NCI-H524 (cell line): ENCODE measurements around the gene DSC1.

Source experiments
- DNase-seq, 2 experiments: peaks; one replicate each; lab custom pipeline; 2025; lab: John Stamatoyannopoulos, UW

The DSC1 gene

GRCh38 chr18:31103423-31103822 lies 59.2 kb downstream of the DSC1 start:
- DNase-seq = no peak

- no peak for DNase-seq
Measured at GRCh38 chr18:31102941-31103340, 59.7 kb downstream of the DSC1 start.

- DNase-seq = peak in 1 of 2 experiments; percentile 44
Measured at GRCh38 chr18:31102025-31102684, 60.5 kb downstream of the DSC1 start, which contains the start of gene DSC2. Gene DSC2, minus strand, starts transcription at chr18:31102421. Its CDS starts 450 bp downstream, at chr18:31101971.

GRCh38 chr18:31101183-31102024 lies 61.3 kb downstream of the DSC1 start:
- DNase-seq = peak in 1 of 2 experiments; percentile 43

- DNase-seq = peak in 1 of 2 experiments; percentile 54
Measured at GRCh38 chr18:31100436-31101182, 62.0 kb downstream of the DSC1 start.

GRCh38 chr18:31099450-31100230 lies 63.0 kb downstream of the DSC1 start:
- no peak for DNase-seq

GRCh38 chr18:31098878-31099277 lies 63.8 kb downstream of the DSC1 start:
- no peak for DNase-seq

- no peak for DNase-seq
Measured at GRCh38 chr18:31097666-31098065, 65.0 kb downstream of the DSC1 start.

GRCh38 chr18:31093880-31094279 lies 68.8 kb downstream of the DSC1 start:
- no peak for DNase-seq

- DNase-seq = no peak
Measured at GRCh38 chr18:31093294-31093693, 69.4 kb downstream of the DSC1 start.

- DNase-seq = no peak
Measured at GRCh38 chr18:31091350-31091749, 71.3 kb downstream of the DSC1 start.

GRCh38 chr18:31088532-31088931 lies 74.1 kb downstream of the DSC1 start:
- no peak for DNase-seq

GRCh38 chr18:31079973-31080372 lies 82.7 kb downstream of the DSC1 start:
- DNase-seq = no peak
